GM19025 (cell line): Measurements from ENCODE around the gene COA8.

Experiments used
- ATAC-seq: cut with Tn5 transposase; IDR thresholded peaks from one replicate; pipeline ENCODE4 v1.9.1; 2021; ENCODE audit warnings: mild to moderate bottlenecking, low read depth, moderate library complexity; ENCODE audit not compliant: unreplicated experiment

Gene COA8

DNA sequence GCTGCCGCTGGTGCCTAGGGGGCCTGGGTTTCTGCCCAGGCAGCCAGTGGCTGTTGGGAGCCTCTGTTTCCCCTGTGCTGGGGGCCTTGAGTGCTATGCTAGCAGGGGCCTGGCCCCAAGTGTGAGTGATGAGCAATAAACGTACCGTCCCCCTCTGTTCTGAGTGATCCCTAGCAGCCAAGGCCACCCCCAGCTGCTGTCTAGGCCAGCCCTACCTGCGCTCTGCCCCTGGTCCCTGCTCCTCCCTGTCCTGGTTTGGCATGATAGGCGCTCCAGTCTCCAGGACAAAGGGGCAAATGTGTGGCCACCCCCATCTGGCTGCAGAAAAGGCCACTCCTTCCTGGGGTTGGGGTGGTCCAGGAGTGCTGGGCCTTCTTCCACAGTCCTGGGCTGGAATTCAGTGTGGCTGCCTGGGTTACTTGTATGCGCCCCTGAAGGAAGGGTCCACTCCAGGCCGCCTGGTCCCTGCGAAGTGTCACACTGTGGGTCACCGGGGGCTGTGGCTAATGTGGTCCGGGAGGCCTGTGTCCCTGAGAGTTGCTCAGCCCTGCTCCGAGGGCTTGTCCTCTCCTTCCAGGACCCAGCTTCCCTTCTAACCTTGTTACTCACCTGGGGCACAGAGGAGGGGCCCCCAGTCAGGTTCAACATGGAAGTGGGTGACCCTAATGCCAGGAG lies 26.7 kb upstream of the COA8 start:
- ATAC-seq = no peak

DNA sequence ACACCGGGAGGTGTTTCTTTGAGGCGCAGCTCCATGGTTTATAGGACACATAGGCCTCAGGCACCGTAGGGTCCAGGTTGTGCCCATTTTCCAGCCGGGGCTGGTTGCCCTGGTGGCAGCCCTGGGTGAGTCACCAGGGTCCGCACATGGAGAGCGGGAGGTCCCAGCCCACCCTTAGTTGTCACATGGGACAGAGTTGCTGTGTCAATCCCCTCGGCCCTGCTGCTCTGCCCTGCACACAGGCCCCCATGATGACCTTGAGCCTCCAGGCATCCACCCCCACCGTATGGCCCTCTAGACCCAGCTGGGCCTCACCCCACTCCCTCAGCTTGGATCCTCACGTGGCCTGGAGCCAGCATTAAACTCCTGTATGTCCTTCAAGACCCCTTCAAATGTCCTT lies 26.1 kb upstream of the COA8 start:
- ATAC-seq = no peak

DNA sequence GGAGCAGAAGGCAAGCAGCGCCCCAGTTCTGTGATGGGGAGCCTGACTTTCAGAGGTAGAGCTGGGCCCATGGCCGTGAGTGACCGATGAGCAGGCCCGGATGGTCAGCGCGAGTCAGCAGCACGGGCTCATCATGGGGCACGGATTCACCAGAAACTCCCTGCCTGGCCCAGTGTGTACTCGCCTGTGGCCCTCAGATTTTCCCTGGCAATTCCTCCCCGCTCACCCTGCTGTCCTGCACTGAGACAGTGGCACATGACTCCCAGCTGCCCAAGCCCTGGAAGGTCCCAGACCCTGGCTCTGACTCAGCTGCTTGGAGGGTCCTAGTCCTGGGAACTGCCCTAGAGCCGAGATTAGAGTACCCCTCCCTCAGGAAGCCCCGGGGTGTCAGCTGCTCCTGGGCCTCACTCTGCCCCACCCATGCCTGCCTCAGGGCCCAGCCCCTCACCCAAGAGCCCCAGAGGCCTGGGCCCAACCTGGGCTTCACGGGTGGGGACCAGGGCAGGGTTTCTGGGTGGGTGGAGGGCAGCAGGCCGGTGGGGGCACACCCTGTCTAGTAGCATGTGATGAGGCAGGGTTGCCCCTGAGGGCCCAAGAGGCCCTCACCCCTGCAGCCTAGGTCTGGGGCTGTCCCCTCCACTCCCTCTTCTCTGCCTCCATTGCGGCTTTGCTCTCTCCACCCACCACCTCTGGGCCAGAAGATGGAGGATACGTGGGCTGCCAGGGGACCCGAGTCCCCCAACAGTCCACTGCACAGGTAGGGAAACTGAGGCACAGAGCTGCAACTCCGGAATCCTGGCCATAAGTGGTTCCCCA lies 25.4 kb upstream of the COA8 start:
- ATAC-seq = no peak

DNA sequence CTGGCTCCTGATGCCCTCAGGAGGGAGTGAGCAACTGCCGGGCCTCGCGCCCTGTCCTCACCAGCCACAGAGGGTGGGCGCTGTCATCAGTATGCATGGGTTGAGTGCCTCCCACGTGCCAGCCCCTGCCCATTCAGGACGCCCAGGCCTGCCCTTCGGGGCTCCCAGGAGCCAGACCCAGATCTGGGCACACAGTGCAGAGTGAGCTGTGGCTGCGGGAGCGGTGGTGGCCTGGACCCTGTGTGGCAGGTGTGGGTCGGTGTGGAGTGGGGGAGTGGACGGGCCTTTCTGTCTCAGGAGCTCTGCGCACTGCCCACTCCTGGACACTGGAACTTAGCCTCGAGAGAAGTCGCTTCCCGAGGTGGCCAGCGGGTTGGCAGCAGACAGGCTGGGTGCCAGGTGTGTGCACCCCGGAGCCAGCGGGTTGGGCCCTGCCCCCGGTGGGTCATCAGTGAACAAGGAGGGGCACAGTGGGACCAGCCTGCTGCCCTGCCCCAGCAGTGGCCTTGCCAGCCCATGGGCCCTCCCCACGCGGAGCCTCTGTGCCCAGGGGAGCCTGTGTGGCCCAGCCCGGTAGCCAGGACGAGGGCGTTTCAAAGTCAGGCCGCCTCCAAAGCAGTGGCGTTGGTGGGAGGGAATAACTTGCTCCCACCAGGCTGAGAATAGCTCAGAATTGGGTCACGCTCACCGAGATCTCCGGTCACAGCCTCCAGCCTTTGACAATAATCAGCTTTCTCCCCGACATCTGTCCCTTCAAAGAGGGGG lies 24.3 kb upstream of the COA8 start:
- no peak for ATAC-seq

DNA sequence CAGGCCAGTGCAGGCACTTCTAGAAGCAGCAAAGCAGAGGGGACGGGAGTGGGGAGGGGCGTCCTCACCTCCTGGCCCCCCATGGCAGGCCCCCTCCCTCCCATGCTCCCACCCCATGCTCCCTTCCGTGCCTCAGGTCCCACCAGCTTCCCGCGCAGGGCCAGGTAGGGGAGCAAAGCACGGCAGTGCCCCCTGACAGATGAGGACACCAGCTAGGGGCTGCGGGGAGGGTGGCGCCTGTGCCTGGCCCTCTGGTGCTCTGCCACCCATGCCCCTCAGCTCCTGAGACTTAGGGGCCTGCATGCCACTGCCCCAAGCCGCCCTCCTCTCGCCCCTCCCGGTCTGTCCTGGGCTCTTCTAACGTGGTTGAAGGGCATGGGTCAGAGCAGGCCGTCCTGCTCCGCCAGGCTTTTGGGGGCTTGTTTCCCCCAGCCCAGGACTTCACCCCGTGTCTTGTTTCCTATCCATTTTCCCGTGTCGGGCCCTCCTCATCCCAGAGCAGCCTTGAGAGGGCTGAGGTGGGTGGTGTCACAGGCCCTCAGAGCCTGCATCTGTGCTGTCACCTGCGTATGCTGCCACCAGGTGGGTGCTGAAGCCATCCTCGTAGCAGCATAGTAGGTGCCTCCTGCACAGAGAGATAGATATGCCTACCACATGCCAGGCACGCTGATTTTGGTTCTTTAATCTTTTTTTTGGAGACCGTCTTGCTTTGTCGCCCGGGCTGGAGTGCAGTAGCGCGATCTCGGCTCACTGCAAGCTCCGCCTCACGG lies 23.5 kb upstream of the COA8 start:
- ATAC-seq = no peak

DNA sequence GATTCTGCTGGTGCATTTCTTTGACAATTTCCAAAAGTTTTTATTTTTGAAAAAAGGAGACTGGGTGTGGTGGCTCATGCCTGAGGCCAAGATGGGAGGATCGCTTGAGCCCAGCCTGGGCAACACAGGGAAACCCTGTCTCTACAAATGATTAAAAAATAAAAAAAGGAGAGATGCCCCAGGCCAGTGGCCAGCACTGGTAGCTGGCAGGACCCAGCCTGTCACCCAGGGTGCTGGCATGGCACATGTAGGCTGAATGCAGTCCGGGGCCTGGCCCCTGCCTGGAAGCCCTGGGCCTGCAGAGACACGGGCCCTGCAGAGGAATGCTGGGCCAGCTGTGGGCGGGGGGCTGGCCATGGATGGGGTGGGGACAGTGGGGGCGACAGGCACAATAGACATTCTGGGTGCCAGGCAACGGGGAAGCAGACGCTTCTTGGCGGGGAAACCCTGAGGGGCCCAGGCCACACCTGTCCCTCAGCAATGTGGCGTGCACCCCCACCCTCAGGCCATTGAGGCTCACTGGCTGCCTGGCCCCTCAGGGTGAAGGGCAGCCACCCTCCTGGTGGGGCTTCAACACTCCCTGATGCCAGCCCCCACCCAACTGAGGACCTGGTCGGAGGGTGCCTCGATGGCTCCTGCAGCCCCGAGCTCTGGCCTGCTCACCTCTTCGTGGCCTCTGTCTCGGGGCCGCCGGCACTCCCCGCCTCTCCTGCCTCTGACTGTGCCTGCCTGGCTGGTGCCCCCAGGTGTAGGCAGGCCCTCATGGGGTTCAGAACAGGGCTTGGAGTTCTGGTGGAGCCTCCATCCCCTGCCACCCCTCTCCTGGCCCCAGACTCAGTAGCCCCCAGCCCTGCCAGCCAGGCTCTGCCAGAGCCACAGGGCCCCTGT lies 21.7 kb upstream of the COA8 start:
- ATAC-seq = no peak

DNA sequence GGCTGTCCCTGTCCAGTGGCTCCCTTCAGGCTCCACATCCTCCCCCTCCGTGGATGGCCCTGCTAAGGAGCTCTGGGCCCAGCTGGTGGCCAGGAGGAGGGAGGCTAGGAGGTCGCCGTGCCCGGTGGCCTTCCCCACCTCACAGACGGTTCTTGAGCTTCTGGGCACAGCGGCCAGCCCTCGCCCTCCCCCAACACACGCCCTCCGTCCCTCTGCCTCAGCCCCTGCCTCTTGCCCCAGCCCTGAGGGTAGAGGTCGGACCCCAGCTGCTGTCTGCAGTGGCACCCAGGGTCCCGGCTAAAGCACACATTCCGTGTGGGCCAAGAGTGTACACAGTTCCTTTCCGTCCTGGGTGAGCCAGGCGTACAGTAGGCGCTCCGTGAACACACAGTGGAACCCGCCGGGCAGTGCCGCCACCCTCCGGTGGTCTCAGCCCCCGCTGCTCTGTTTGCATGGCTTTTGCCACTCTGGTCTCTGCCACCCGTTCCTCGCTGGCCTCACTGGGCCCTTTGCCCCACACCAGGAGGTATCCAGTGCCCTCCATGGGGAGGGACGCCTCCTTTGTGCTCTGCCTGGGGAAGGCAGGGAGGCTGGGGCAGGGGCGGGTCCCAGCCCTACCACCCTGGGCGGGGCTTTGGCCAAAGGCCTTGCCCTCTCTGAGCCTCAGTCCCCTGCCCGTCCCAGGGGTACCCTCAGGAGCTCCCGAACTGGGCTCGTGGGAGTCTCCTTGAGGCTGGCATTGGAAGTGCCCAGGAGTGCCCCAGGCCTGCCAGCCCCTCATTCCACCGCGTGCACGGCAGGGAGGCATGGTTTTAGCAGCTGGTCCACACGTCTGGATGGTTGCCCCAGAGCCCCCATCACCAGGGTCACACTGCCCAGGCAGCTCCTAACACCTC lies 20.8 kb upstream of the COA8 start:
- ATAC-seq = no peak

DNA sequence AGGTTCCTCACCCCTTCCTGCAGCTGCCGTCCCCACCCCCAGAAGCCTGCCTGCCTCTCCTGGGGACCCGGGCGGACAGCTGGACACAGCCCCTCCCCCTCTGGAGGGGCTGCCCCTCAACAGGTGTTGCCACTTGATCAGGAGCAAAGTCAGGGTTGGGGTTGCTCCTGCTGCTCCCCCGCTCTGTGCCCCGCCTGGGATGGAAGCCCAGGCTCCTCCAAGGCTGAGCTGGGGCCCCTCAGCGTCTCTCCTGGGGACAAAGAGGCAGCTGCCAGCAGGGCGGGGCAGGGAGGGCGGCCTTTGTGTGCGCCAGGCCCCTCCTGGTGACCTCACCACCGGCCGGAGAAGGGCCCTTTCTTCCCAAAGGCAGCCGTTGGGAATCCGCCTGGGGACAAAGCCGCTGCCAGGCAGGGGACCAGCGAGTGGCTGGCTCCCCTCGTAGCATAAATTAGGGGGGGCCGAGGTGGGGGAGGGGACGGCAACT lies 20.1 kb upstream of the COA8 start:
- no peak for ATAC-seq

DNA sequence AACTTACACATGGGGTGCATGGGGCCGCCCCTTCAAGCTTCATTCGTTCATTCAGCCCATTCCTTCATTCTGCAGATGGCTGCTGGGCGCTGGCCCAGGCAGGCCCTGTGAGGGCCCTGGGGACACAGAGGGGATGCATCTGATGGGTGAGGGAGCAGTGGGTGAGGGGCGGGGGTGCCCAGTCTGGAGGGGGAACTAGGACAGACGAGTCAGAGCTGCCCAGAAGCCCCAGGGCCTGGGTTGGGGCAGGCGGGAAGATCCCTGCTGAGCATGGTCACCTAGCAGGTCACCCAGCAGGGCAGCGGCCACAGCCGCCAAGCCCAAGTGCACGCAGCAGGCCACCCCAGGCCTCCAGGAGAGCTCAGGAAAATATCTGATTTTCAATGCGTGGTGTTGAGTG lies 19.6 kb upstream of the COA8 start:
- no peak for ATAC-seq

DNA sequence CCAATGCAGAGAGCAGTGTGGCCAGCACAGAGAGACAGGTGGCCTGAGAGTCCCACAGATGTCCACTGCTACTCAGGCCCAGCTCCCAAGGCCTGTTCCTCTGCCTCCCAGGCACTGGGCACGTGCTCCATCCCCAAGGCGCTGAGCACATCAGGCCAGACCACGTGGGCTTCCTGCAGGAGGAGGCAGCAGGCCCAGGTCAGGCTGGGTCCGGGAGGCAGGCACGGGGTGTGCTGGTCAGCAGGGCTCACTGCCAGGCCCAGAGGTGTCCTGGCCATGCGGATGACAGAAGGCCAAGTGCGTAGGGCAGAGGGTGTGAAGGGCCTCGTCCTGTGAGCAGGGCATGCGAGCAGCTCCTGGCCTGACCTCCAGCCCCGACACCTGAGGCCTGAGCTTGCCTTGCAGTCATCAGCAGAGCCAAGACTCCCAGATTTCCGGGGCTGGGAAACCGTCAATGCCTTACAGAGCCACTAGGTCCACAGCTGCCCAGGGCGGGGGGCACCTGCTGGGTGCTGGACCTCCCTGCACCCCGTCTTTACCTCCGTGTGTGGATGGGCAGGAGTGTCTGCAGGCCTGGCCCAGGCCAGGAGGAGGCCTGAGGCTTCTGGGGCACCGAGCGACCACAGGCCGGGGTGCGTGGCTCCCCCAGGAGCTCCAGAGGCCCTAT lies 18.9 kb upstream of the COA8 start:
- no peak for ATAC-seq

DNA sequence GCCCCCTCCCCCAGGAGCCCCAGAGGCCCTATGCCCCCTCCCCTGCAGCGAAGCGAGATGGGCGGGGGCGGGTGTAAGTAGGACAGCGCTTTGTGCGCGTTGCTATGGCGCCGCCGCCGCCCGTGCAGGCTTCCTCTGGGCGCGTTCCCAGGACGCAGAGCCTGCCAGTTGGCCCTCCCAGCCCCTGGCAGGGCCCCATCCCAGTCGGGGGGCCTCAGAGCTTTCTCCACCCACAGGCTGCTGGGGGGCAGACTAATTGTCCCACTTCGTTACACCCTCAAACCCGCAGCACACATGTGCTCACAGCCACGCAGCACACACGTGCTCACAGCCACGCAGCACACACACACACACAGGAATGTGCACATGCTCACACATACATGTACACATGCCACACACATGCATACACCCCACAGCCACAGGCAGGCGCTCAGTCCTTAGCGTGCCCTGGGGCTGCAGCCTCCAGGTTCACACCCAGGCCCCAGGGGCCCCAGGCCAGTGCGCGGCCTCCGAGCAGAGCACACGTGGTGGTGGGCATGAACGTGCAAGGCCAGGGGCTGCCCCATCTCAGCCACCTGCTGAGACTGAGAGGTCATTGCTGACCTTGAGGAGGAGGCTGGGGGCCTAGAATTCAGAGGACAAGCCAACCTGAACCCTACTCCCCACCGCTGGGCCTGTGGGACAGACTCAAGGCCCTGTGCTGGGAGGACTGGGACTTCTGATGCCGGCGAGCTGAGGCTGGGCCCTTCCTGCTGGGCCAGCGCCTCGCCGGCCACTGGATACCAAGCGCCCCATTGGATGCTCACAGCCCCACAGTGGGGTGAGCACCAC lies 18.2 kb upstream of the COA8 start:
- ATAC-seq = no peak

DNA sequence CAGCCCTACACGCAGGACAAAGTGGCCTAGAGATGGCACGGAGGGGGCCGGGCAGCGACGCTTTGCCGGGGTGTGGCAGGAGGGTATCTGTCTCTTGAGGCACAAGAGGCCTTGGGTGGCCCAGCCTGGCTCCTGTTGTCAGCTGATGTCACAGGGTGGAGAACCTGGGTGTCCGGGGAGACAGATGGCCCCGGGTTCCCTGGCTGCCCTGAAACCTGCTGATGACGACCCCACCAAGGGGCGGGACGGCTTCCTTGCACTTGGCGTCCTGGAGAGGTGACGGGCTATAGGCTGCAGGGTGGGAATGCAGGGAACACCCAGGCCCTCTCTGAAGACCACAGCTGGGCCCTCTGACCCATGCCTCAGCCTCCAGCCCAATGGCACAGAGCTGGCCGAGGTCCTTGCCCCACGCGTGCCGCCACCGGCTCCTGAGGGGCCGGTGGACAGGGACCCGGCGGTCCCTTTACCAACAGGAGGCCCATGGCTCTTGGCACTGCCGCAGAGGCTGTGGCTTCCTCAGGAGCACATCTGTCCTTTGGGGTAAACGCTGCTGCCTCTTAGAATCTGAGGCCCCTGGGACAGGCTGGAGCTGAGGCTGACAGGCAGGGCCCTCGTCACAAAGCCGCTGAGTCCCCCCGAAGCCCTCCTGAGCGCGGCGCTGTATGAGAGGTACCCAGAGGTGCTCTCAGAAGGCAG lies 17.4 kb upstream of the COA8 start:
- ATAC-seq = no peak

DNA sequence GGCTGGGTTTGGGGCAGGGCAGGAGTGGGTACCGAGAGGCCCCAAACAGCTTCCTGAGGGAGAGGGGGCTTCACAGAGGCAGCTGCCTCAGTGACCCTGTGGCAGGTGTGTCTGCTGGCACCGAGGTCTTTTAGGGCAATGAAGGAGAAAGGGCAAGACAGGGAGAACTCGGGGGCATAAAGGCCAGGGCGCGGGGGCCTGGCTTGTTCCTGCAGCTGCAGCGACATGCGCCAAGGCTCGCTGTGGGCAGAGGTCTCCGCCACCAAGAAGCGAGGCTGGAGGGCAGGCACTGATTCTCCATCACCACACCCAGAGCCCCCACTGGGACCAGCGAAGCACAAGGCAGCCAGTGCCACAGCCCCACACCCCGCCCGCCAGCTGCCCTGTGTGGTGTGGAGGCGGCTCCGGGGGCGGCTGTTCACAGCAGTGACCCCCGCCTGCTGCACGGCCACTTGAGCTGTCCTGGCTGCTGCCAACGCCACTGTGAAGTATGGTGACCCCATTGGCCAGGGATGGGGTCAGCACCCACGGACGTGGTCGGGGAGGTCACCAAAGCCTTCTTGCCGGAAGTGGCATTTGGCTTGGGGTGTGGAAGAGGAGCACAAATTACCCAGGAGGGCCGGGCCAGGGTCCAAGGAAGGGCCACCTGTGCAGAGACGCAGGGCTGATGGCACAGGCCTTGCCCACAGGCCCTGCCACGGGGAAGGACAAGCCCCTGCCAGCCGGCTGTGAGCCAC lies 16.7 kb upstream of the COA8 start:
- no peak for ATAC-seq

DNA sequence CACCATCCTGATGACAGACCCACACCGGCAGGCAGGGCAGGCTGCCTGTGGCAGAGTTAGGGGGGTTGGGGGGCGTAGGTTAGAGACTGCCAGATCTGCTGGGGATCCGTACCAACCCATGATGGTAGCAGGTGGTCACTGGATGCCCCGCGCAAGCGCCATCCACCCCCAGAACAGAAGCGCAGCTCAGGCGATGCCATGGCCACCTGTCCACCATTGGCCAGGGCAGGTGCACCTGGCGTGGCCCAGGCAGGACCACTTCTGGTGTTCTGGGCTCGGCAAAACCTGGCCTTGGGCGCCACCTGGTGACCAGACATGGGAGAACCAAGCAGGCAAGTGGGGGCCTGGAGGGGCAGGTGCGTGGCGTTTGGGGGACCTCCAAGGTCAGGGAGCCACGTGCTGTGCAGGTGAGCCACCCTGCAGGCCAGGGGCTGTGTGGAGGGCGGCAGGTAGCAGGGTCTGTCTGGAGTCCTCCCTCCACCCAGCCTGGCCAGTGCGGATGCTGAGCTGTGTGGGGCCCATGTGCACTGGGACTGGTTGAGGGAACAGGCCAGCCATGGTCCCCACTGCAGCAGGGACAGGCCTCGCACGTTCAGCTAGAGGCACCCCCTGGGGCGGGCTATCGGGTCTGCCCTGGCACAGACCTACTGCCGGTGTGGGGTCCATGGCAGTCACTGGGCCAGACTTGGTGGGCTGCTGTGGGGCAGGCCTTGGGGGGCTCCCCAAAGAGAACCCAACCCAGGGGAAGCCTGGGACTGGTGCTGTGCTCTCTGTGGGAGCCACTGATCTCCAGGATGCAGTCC lies 15.9 kb upstream of the COA8 start:
- no peak for ATAC-seq

DNA sequence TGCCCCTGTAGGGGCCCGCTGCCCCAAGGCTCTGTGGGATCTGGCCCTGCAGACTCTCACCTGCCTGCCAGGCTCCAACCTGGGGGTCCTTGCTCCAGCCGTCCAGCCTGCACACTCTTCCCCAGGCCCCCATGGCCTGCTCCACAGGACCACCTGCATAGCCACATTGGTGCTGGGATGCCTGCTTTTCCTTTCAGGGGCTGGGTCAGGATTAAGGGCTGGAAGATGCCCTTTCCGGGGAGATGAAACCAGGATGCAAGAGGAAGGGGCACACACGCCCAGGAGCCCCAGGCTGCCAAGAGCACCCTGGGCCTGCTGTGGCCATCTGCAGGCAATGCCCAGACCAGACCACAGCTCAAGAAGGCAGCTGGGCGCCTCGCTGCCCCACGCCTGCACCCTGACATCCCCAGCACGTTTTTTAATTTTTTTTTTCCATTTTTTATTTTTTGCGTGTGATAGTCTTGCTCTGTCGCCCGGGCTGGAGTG lies 15.3 kb upstream of the COA8 start:
- no peak for ATAC-seq
